Left ventricle myocardium inferior (tissue), 1 donor: ENCODE data around the gene NTSR1. TPM values are rescaled to one million over a fixed set of nuclear protein-coding genes. Genes with fewer than 3 reads are reported as not detected.

Experiments
- DNase-seq: peaks from one replicate; pipeline ENCODE4 v3.0.0-alpha.2; 2020
- H3K27ac ChIP-seq: fragments of 200-600 bp; replicated peaks from 2 replicates; pipeline ENCODE4 v1.8.0; 2021
- H3K27me3 ChIP-seq: fragments of 200-600 bp; 2 replicates; pipeline ENCODE4 v1.8.0; 2021; ENCODE audit warnings: low read depth
- H3K36me3 ChIP-seq: fragments of 200-600 bp; 2 replicates; pipeline ENCODE4 v1.8.0; 2021
- H3K4me1 ChIP-seq: fragments of 200-600 bp; 2 replicates; pipeline ENCODE4 v1.8.0; 2021
- H3K4me3 ChIP-seq: fragments of 200-600 bp; 2 replicates; pipeline ENCODE4 v1.8.0; 2021; ENCODE audit warnings: mild to moderate bottlenecking, moderate library complexity
- H3K9me3 ChIP-seq: fragments of 200-600 bp; replicated peaks from 2 replicates; pipeline ENCODE4 v1.8.0; 2021
- CTCF ChIP-seq: fragments of 200-600 bp; IDR thresholded peaks from 2 replicates; pipeline ENCODE4 v1.8.0; 2021; ENCODE audit warnings: antibody characterized with exemption, mild to moderate bottlenecking, borderline replicate concordance
- intact Hi-C: fragments of 100-400 bp; cut with micrococcal nuclease; formaldehyde crosslinking; loops from one replicate; pipeline ENCODE4 v1.11.0; 2022
- total RNA-seq: library from RNA; stranded (reverse); fragmentation: NEBNext Ultra II Directional; extraction: Animal tissue kit (Norgen Biotek cat#: 25700); gene quantifications from one replicate; pipeline ENCODE4 v1.2.1, GENCODE V29; 2021
- donor health status: DM: no; HTN: yes; CAD: no; lungs with severe emphysema.

NTSR1 gene
- total RNA-seq, 1 donor from 2014 or later: not detected

GRCh38 chr20:62793757-62794006 lies 85.0 kb downstream of the NTSR1 start:
- H3K27me3 ChIP-seq: no peaks in the 10 kb centered on the region
- peaks cover 48% of the 10 kb centered on the region for H3K4me1 ChIP-seq
- no peak for DNase-seq
- intact Hi-C loops: loop anchor here (5.0 to 10.0 kb wide), 2 partner anchors 126 to 289 kb away; no protein-coding TSS in a partner anchor
- no peak for TF ChIP-seq CTCF
- H3K4me3 ChIP-seq: peak overlapping the region; percentile 81
- peak overlapping the region; percentile 92 for H3K27ac ChIP-seq
- H3K9me3 ChIP-seq: no peaks in the 10 kb centered on the region
- H3K36me3 ChIP-seq: peaks cover 12% of the 10 kb centered on the region

GRCh38 chr20:62794007-62794724 lies 85.5 kb downstream of the NTSR1 start:
- peak; percentile 97 for DNase-seq

GRCh38 chr20:62795023-62795761 lies 86.6 kb downstream of the NTSR1 start:
- intact Hi-C loops: loop anchor here (10.0 kb wide), 1 partner anchor 290 kb away; no protein-coding TSS in a partner anchor
- DNase-seq: no peak

More at GRCh38 chr20:62794007-62794724, 85.5 kb downstream of the NTSR1 start:
- Histone ChIP-seq H3K27me3 (no peaks in the 10 kb centered on the region), H3K4me3 (peak overlapping the region; percentile 81), H3K4me1 (peaks cover 48% of the 10 kb centered on the region), H3K9me3 (no peaks in the 10 kb centered on the region), H3K36me3 (peaks cover 16% of the 10 kb centered on the region), H3K27ac (peak overlapping the region; percentile 92)
- no peak for TF ChIP-seq CTCF
- intact Hi-C loops: loop anchor here (5.0 to 10.0 kb wide), 2 partner anchors 127 to 289 kb away; no protein-coding TSS in a partner anchor

GRCh38 chr20:62796699-62797491 lies 88.3 kb downstream of the NTSR1 start:
- no peaks in the 10 kb centered on the region for H3K9me3 ChIP-seq
- no peak for TF ChIP-seq CTCF
- H3K4me1 ChIP-seq: peaks cover 53% of the 10 kb centered on the region
- H3K36me3 ChIP-seq: peaks cover 35% of the 10 kb centered on the region
- no peaks in the 10 kb centered on the region for H3K27me3 ChIP-seq
- DNase-seq: no peak
- peak overlapping the region; percentile 81 for H3K4me3 ChIP-seq
- peak overlapping the region; percentile 92 for H3K27ac ChIP-seq
- intact Hi-C loops: loop anchor here (10.0 kb wide), 1 partner anchor 292 kb away; no protein-coding TSS in a partner anchor

More at GRCh38 chr20:62795023-62795761, 86.6 kb downstream of the NTSR1 start:
- Histone ChIP-seq H3K27ac (peak overlapping the region; percentile 92), H3K4me3 (peak overlapping the region; percentile 81), H3K36me3 (peaks cover 27% of the 10 kb centered on the region), H3K4me1 (peaks cover 48% of the 10 kb centered on the region), H3K9me3 (no peaks in the 10 kb centered on the region), H3K27me3 (no peaks in the 10 kb centered on the region)
- no peak for TF ChIP-seq CTCF
